Tibial nerve (tissue), 4 donors: ENCODE data around the gene DNAI2.

Experiments used
- CTCF ChIP-seq, 5 experiments: fragments of 200-600 bp in 3 of 5; fragments of 450-650 bp in 2 of 5; sonication (generic) in 3 of 5; IDR thresholded peaks; one replicate each; pipeline ENCODE4 v1.5.1; 2016 to 2019; ENCODE audit warnings: antibody characterized with exemption in 5 of 5, mild to moderate bottlenecking in 3 of 5, moderate library complexity in 2 of 5
- EP300 ChIP-seq, 2 donors: sonication (generic); formaldehyde crosslinking; IDR thresholded peaks; one replicate each; pipeline ENCODE4 v1.6.1; 2017; ENCODE audit warnings: antibody characterized with exemption in 2 of 2, mild to moderate bottlenecking in 1 of 2
- POLR2A ChIP-seq, 2 donors: fragments of 450-650 bp; IDR thresholded peaks; one replicate each; pipeline ENCODE4 v1.6.1; 2017; ENCODE audit warnings: antibody characterized with exemption in 2 of 2, mild to moderate bottlenecking in 2 of 2, moderate library complexity in 2 of 2

- TF ChIP-seq CTCF (IDR thresholded peaks at IDR 0.05) (no peak), POLR2A (IDR thresholded peaks at IDR 0.05) (no peak), EP300 (IDR thresholded peaks at IDR 0.05) (no peak)
Measured at GRCh38 chr17:74280093-74280513, 6.1 kb downstream of the DNAI2 start.
